A549 (cell line): ENCODE data around the gene USP24. TPM values are rescaled to one million over a fixed set of nuclear protein-coding genes. Genes with fewer than 3 reads are reported as not detected.

Experiments used
- ATAC-seq, 2 experiments: fragments of 200-7000 bp in 1 of 2; fragments of >200 bp in 1 of 2; cut with Nextera tagmentation in 1 of 2; cut with Tn5 transposase in 1 of 2; 3 replicates each; pipeline versions ENCODE4 v1.8.0 to v1.9.1; 2018 to 2020; ENCODE audit warnings: mild to moderate bottlenecking in 1 of 2, moderate library complexity in 1 of 2
- CTCF ChIA-PET: fragments of 300-600 bp; sonication (Branson Sonifier 250); formaldehyde crosslinking; extraction: SDS; loops from one replicate; lab custom pipeline; 2021; ENCODE audit warnings: antibody characterized with exemption, inconsistent platforms; lab: Yijun Ruan, JAX
- POLR2A ChIA-PET: fragments of 350-600 bp; formaldehyde crosslinking; extraction: SDS; loops from one replicate; lab custom pipeline; 2021; ENCODE audit warnings: antibody characterized with exemption, inconsistent platforms; lab: Yijun Ruan, JAX
- DNase-seq, 2 experiments: peaks; one replicate each; pipeline versions ENCODE4 v3.0.0 to v3.0.0-alpha.2; 2011 to 2016; ENCODE audit warnings: low read depth in 1 of 2, low spot score in 1 of 2
- FAIRE-seq: peaks from 2 replicates; lab custom pipeline; 2011; peaks lifted over from hg19 to GRCh38; lab: Jason Lieb, UNC
- H3K27ac ChIP-seq, 2 experiments: fragments of >200 bp; sonication (Bioruptor Twin); formaldehyde crosslinking; 3 replicates each; pipeline ENCODE4 v1.5.1; 2016 to 2017
- H3K4me1 ChIP-seq: fragments of >200 bp; sonication (Bioruptor Twin); formaldehyde crosslinking; 3 replicates; pipeline ENCODE4 v1.6.1; 2016
- H3K4me2 ChIP-seq: fragments of >200 bp; sonication (Bioruptor Twin); formaldehyde crosslinking; 3 replicates; pipeline ENCODE4 v1.6.1; 2016
- H3K4me3 ChIP-seq: fragments of >200 bp; sonication (Bioruptor Twin); formaldehyde crosslinking; 3 replicates; pipeline ENCODE4 v1.5.1; 2016
- H3K9me3 ChIP-seq: fragments of >200 bp; sonication (Bioruptor Twin); formaldehyde crosslinking; 3 replicates; pipeline ENCODE4 v1.6.1; 2016
- CBX2 ChIP-seq: fragments of 200-600 bp; sonication (generic); IDR thresholded peaks from 2 replicates; pipeline ENCODE4 v1.6.1; 2016; ENCODE audit warnings: low read depth, mild to moderate bottlenecking, borderline replicate concordance
- CBX8 ChIP-seq: fragments of 200-600 bp; sonication (generic); IDR thresholded peaks from 2 replicates; pipeline ENCODE4 v1.6.1; 2016
- EHMT2 ChIP-seq: fragments of 200-600 bp; sonication (generic); IDR thresholded peaks from 2 replicates; pipeline ENCODE4 v1.6.1; 2016; ENCODE audit warnings: antibody characterized with exemption, low read depth, mild to moderate bottlenecking, moderate library complexity
- EP300 ChIP-seq, 2 experiments: fragments of >200 bp; sonication (Bioruptor Twin); formaldehyde crosslinking; IDR thresholded peaks; 2 replicates in 1 of 2; 3 replicates in 1 of 2; pipeline ENCODE4 v1.6.1; 2016 to 2017
- ESRRA ChIP-seq: fragments of 150-350 bp; IDR thresholded peaks from 2 replicates; pipeline ENCODE4 v1.6.1; 2014; ENCODE audit warnings: mild to moderate bottlenecking, low read length, borderline replicate concordance
- HDAC2 ChIP-seq: fragments of 200-600 bp; sonication (generic); IDR thresholded peaks from 2 replicates; pipeline ENCODE4 v1.6.1; 2016
- JUNB ChIP-seq: fragments of >200 bp; sonication (Bioruptor Twin); formaldehyde crosslinking; IDR thresholded peaks from 2 replicates; pipeline ENCODE4 v1.6.1; 2016
- KDM1A ChIP-seq: fragments of 200-600 bp; sonication (generic); IDR thresholded peaks from 2 replicates; pipeline ENCODE4 v1.6.1; 2016; ENCODE audit warnings: low read depth, mild to moderate bottlenecking
- NPAS2 ChIP-seq: fragments of 250-450 bp; sonication (Bioruptor Pico); IDR thresholded peaks from 2 replicates; pipeline ENCODE4 v1.8.0; 2022; ENCODE audit warnings: mild to moderate bottlenecking, moderate library complexity, borderline replicate concordance
- NR3C1 ChIP-seq: fragments of >200 bp; sonication (Bioruptor Twin); formaldehyde crosslinking; IDR thresholded peaks from 3 replicates; pipeline ENCODE4 v1.6.1; 2017
- RAD21 ChIP-seq, 2 experiments: fragments of >200 bp in 1 of 2; sonication (Bioruptor Twin) in 1 of 2; formaldehyde crosslinking in 1 of 2; IDR thresholded peaks in 1 of 2; conservative IDR thresholded peaks in 1 of 2; 2 replicates in 1 of 2; 3 replicates in 1 of 2; pipeline ENCODE4 v1.6.1; 2012 to 2018; ENCODE audit warnings: inconsistent platforms in 1 of 2
- RCOR1 ChIP-seq: fragments of 150-350 bp; IDR thresholded peaks from 2 replicates; pipeline ENCODE4 v1.6.1; 2014; ENCODE audit warnings: antibody characterized with exemption, low read length, low read depth
- RNF2 ChIP-seq: fragments of 200-600 bp; sonication (generic); IDR thresholded peaks from 2 replicates; pipeline ENCODE4 v1.6.1; 2016; ENCODE audit warnings: low read depth, mild to moderate bottlenecking, antibody characterized with exemption, moderate library complexity, borderline replicate concordance
- SMC3 ChIP-seq: fragments of >200 bp; sonication (Bioruptor Twin); formaldehyde crosslinking; IDR thresholded peaks from 3 replicates; pipeline ENCODE4 v1.6.1; 2018; ENCODE audit warnings: inconsistent platforms
- TP53 ChIP-seq: fragments of 250-450 bp; sonication (Bioruptor Pico); IDR thresholded peaks from 2 replicates; pipeline ENCODE4 v1.5.0; 2021; ENCODE audit warnings: mild to moderate bottlenecking, moderate library complexity
- ZSCAN20 ChIP-seq: fragments of 250-450 bp; sonication (Bioruptor Pico); IDR thresholded peaks from 2 replicates; pipeline ENCODE4 v1.8.0; 2022; ENCODE audit warnings: mild to moderate bottlenecking, moderate library complexity
- WGBS: methylation state at CpG from one replicate; pipeline ENCODE4 v1.1.6; 2017; ENCODE audit errors: missing lambda C conversion rate; 5-methylcytosine and 5-hydroxymethylcytosine counted together
- polyA plus RNA-seq, 4 experiments: library from polyadenylated mRNA; depleted of rRNA in 3 of 4; stranded (reverse); fragments of >200 nt; fragmentation: RNase III in 1 of 4; extraction: RNeasy Plus Mini Kit Qiagen cat#74134 plus additional on column Dnase treatment in 1 of 4; gene quantifications; 2 replicates in 3 of 4; 3 replicates in 1 of 4; pipeline ENCODE4 v1.2.3, GENCODE V29; 2011 to 2017
- TF ChIP-seq, protein P1 (sequence below): IDR thresholded peaks from 2 replicates; pipeline ENCODE4 v1.6.1; 2012
- TF ChIP-seq, protein P2 (sequence below): IDR thresholded peaks from 2 replicates; pipeline ENCODE4 v1.6.1; 2012
- TF ChIP-seq, protein P3 (sequence below): fragments of >200 bp; sonication (Bioruptor Twin); formaldehyde crosslinking; IDR thresholded peaks from 3 replicates; pipeline ENCODE4 v1.5.1; 2016
- TF ChIP-seq, protein P4 (sequence below): fragments of 250-450 bp; sonication (Bioruptor Pico); IDR thresholded peaks from 2 replicates; pipeline ENCODE4 v1.5.0; 2021; ENCODE audit warnings: mild to moderate bottlenecking, moderate library complexity, borderline replicate concordance
- TF ChIP-seq, protein P5 (sequence below): fragments of 200-600 bp; sonication (generic); IDR thresholded peaks from 2 replicates; pipeline ENCODE4 v1.6.1; 2016; ENCODE audit warnings: antibody characterized with exemption, mild to moderate bottlenecking, moderate library complexity

USP24 gene
- polyA plus RNA-seq, 2 of the 4 experiments (the other 2 are of a cell fraction): 14.7 to 21.7 TPM

DNA sequence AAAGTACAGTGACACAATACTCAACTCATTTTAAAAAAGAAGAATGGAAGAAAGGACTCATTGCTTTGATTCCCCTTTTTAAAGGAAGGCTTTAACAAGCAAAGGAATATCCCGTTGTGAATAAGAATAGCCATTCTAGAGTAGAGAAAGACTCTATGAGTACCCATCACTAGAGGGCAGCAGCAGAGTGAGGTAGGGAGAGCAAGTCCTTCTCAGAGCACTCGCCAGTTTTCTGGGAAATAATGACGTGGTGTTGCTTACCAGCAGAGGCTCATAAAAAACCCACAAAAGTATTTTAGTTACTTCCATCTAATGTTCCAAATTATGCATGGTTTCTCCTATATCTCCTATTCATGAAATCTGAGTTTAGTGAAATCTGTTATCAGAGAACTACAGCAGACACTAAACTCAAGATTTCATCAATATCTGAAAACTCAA lies 74.6 kb downstream of the USP24 start:
- CTCF ChIA-PET: interaction anchor here (1.0 to 2.9 kb wide), 10 partner anchors 8 to 1681 kb away, joined by 3 to 20 read pairs (median 4); no protein-coding TSS in a partner anchor
- 4% methylated on average over 3 of the region's 3 CpGs for WGBS

DNA sequence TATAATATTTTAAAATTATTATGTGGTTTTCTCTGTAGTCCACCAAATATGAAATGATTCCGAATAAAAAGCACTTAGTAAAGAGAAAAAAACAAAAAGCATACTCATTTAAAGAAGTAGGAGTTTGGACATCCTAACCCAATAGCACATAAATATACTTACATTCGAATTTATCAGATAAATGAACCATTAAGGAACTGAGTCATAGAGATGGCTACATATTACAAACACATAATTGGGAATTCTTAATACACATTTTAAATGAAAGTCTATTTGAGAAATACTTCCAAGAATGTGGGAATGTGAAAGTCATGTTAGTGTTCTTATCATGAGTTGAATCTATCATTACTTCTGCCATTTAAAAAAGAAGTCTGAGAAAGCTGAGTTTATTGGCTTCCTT lies 75.0 kb downstream of the USP24 start:
- ChIA-PET CTCF (interaction anchor here (1.0 to 2.9 kb wide), 9 partner anchors 9 to 1681 kb away, joined by 3 to 20 read pairs (median 3); no protein-coding TSS in a partner anchor), POLR2A (no interaction called here)
- FAIRE-seq: no peak
- no peaks in the 10 kb centered on the region for H3K9me3 ChIP-seq
- ATAC-seq: no peak
- no peak for TF ChIP-seq NPAS2 (CRISPR knock-in tag)
- no peak for TF ChIP-seq SMC3
- no peak for TF ChIP-seq ESRRA
- no peak for TF ChIP-seq TP53
- TF ChIP-seq, protein P1, sequence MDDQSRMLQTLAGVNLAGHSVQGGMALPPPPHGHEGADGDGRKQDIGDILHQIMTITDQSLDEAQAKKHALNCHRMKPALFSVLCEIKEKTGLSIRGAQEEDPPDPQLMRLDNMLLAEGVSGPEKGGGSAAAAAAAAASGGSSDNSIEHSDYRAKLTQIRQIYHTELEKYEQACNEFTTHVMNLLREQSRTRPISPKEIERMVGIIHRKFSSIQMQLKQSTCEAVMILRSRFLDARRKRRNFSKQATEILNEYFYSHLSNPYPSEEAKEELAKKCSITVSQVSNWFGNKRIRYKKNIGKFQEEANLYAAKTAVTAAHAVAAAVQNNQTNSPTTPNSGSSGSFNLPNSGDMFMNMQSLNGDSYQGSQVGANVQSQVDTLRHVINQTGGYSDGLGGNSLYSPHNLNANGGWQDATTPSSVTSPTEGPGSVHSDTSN: no peak
- TF ChIP-seq, protein P2, sequence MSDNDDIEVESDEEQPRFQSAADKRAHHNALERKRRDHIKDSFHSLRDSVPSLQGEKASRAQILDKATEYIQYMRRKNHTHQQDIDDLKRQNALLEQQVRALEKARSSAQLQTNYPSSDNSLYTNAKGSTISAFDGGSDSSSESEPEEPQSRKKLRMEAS: no peak
- TF ChIP-seq HDAC2: no peak
- TF ChIP-seq KDM1A: no peak
- TF ChIP-seq ZSCAN20 (CRISPR knock-in tag): no peak
- TF ChIP-seq NR3C1: no peak
- no peak for TF ChIP-seq EP300 (IDR thresholded peaks at IDR 0.05)
- no peak for TF ChIP-seq EHMT2
- TF ChIP-seq, protein P3, sequence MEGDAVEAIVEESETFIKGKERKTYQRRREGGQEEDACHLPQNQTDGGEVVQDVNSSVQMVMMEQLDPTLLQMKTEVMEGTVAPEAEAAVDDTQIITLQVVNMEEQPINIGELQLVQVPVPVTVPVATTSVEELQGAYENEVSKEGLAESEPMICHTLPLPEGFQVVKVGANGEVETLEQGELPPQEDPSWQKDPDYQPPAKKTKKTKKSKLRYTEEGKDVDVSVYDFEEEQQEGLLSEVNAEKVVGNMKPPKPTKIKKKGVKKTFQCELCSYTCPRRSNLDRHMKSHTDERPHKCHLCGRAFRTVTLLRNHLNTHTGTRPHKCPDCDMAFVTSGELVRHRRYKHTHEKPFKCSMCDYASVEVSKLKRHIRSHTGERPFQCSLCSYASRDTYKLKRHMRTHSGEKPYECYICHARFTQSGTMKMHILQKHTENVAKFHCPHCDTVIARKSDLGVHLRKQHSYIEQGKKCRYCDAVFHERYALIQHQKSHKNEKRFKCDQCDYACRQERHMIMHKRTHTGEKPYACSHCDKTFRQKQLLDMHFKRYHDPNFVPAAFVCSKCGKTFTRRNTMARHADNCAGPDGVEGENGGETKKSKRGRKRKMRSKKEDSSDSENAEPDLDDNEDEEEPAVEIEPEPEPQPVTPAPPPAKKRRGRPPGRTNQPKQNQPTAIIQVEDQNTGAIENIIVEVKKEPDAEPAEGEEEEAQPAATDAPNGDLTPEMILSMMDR: no peak
- no peak for TF ChIP-seq CBX2
- TF ChIP-seq, protein P4, sequence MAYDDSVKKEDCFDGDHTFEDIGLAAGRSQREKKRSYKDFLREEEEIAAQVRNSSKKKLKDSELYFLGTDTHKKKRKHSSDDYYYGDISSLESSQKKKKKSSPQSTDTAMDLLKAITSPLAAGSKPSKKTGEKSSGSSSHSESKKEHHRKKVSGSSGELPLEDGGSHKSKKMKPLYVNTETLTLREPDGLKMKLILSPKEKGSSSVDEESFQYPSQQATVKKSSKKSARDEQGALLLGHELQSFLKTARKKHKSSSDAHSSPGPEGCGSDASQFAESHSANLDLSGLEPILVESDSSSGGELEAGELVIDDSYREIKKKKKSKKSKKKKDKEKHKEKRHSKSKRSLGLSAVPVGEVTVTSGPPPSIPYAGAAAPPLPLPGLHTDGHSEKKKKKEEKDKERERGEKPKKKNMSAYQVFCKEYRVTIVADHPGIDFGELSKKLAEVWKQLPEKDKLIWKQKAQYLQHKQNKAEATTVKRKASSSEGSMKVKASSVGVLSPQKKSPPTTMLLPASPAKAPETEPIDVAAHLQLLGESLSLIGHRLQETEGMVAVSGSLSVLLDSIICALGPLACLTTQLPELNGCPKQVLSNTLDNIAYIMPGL (CRISPR knock-in tag): no peak
- no peak for TF ChIP-seq RNF2
- TF ChIP-seq, protein P5, sequence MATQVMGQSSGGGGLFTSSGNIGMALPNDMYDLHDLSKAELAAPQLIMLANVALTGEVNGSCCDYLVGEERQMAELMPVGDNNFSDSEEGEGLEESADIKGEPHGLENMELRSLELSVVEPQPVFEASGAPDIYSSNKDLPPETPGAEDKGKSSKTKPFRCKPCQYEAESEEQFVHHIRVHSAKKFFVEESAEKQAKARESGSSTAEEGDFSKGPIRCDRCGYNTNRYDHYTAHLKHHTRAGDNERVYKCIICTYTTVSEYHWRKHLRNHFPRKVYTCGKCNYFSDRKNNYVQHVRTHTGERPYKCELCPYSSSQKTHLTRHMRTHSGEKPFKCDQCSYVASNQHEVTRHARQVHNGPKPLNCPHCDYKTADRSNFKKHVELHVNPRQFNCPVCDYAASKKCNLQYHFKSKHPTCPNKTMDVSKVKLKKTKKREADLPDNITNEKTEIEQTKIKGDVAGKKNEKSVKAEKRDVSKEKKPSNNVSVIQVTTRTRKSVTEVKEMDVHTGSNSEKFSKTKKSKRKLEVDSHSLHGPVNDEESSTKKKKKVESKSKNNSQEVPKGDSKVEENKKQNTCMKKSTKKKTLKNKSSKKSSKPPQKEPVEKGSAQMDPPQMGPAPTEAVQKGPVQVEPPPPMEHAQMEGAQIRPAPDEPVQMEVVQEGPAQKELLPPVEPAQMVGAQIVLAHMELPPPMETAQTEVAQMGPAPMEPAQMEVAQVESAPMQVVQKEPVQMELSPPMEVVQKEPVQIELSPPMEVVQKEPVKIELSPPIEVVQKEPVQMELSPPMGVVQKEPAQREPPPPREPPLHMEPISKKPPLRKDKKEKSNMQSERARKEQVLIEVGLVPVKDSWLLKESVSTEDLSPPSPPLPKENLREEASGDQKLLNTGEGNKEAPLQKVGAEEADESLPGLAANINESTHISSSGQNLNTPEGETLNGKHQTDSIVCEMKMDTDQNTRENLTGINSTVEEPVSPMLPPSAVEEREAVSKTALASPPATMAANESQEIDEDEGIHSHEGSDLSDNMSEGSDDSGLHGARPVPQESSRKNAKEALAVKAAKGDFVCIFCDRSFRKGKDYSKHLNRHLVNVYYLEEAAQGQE: no peak
- no peak for TF ChIP-seq CBX8
- 50% methylated on average over 2 of the region's 2 CpGs for WGBS
- H3K27ac ChIP-seq: no peak overlapping the region
- no peak overlapping the region for H3K4me3 ChIP-seq
- DNase-seq: no peak
- no peak overlapping the region for H3K4me2 ChIP-seq
- peaks cover 4% of the 10 kb centered on the region; the same call in 1 of the 3 replicates for H3K4me1 ChIP-seq

More for the DNA sequence above, 74.6 kb downstream of the USP24 start:
- H3K4me1 ChIP-seq: peaks cover 4% of the 10 kb centered on the region; the same call in 1 of the 3 replicates
- TF ChIP-seq, protein P3: peak; percentile 75
- TF ChIP-seq RAD21 (conservative IDR thresholded peaks at IDR 0.05 in 1 of 2, IDR thresholded peaks at IDR 0.05 in 1 of 2): peak; percentile 71 to 76
- TF ChIP-seq SMC3: peak; percentile 69
- TF ChIP-seq RCOR1: no peak
- no peak for TF ChIP-seq JUNB
- TF ChIP-seq ESRRA: no peak
- FAIRE-seq (no peak), ATAC-seq (peak; percentile 90 to 97), DNase-seq (peak; percentile 43 to 75)
- H3K27ac ChIP-seq: no peak overlapping the region
- no peaks in the 10 kb centered on the region for H3K9me3 ChIP-seq
- H3K4me3 ChIP-seq: no peak overlapping the region
- no peak overlapping the region for H3K4me2 ChIP-seq
- POLR2A ChIA-PET: no interaction called here
